C4-2B (cell line): ENCODE measurements around the gene PAN3.

ENCODE experiments used
- H3K27ac ChIP-seq: fragments of 450-650 bp; 2 replicates; pipeline ENCODE4 v1.5.1; 2017
- ZFX ChIP-seq: fragments of 450-650 bp; IDR thresholded peaks from 2 replicates; pipeline ENCODE4 v1.6.1; 2017
- TF ChIP-seq, protein P1 (sequence below): fragments of 450-650 bp; conservative IDR thresholded peaks from 2 replicates; pipeline ENCODE4 v1.5.1; 2017; ENCODE audit warnings: mild to moderate bottlenecking

Gene PAN3

DNA sequence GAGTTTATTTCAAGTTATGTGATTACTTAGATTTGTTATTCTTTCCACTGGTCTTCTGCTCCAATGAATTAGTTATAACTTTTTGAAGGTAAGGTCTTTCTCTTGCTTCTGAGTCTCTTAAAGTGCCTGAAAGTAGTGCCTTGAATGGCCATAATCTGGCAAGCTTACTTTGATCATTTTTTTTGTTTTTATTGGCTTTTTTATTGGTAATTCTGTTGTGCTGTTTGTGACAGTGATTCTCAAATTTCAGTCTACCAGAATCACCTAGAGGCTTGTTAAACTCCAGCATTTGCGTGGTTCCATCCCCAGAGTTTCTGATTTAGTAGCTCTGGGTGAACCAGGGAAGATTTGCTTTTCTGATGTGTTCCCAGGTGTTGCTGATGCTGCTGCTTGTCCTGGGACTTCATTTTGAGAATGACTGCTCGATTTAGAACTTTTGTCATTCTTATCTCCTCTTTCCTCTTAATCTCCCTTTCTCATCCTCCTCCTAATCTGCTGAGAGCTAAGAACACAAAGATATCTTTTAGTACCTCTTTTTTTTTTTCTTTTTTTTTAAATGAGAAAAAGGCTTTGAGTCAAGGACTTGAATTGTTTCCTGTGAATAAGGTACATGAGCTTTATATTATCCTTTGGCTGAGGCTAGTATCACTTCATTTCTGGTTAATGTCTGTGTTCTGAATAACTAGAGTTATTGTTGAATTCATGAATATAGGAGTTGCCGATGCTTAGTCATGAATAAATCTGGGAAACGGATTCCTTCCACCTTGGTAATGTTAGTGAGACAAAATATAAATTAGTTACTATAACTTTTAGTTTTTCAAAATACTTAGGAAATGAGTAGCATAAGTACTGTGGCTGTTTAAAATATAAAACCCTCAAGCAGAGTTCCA, 91.4 kb downstream of the PAN3 start:
- TF ChIP-seq ZFX: no peak
- TF ChIP-seq, protein P1, sequence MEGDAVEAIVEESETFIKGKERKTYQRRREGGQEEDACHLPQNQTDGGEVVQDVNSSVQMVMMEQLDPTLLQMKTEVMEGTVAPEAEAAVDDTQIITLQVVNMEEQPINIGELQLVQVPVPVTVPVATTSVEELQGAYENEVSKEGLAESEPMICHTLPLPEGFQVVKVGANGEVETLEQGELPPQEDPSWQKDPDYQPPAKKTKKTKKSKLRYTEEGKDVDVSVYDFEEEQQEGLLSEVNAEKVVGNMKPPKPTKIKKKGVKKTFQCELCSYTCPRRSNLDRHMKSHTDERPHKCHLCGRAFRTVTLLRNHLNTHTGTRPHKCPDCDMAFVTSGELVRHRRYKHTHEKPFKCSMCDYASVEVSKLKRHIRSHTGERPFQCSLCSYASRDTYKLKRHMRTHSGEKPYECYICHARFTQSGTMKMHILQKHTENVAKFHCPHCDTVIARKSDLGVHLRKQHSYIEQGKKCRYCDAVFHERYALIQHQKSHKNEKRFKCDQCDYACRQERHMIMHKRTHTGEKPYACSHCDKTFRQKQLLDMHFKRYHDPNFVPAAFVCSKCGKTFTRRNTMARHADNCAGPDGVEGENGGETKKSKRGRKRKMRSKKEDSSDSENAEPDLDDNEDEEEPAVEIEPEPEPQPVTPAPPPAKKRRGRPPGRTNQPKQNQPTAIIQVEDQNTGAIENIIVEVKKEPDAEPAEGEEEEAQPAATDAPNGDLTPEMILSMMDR: no peak
- H3K27ac ChIP-seq: no peak overlapping the region

DNA sequence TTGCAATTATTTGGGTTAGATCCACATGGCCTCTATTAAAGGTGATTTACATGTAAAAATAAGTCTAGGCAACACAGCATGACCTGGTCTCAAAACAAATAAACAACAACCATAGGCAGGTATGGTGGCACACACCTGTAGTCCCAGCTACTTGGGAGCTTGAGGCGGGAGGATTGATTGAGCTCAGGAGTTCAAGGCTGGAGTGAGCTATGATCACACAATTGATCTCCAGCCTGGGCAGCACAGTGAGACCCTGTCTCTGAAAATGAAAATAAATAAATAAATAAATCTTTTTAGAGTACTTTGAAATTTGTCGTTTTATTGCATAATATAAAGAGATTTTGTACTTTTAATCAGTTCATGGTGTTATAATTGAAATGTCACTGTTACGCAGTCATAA, 93.3 kb downstream of the PAN3 start:
- TF ChIP-seq ZFX: no peak
- TF ChIP-seq, protein P1: no peak
- H3K27ac ChIP-seq: no peak overlapping the region

DNA sequence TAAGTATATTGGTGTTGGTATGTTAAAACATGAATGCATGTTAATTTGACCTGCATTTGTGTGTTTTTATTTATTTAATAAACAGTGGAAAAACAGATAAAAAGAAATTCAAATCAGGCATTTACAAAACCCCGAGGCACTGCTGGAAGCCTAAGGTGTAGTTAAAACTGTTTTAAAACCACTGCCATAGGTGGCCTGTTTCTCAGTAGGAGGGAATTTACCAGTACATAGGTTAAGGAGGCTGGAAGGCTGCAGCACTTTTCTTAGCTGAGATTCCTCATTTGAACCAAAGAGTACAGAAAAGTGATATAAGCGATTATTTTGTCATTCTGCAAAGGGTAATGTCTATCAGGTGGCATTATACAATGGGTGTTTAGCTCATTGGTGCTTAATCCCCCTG, 99.6 kb downstream of the PAN3 start:
- TF ChIP-seq, protein P1: no peak
- no peak for TF ChIP-seq ZFX
- H3K27ac ChIP-seq: no peak overlapping the region

DNA sequence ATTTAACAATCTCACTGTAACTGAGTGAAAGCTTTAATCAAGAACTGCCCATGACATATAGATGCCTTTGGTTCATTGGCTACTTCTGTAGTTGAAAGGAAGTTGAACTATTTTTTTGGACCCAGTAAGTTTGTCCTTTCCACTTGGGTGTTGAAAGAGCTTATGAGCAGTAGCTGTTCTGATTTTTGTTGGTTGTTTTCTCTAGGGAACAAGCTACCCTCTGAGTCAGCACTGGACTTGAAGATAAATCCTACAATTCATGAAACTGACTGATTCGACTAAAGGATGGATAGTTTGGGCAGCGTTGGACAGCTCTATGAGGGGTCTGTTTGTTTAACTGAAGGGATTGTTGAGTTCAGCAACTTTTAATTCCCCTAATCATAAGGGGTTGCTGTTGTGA, 101.0 kb downstream of the PAN3 start:
- H3K27ac ChIP-seq: no peak overlapping the region
- TF ChIP-seq, protein P1: no peak
- TF ChIP-seq ZFX: no peak

DNA sequence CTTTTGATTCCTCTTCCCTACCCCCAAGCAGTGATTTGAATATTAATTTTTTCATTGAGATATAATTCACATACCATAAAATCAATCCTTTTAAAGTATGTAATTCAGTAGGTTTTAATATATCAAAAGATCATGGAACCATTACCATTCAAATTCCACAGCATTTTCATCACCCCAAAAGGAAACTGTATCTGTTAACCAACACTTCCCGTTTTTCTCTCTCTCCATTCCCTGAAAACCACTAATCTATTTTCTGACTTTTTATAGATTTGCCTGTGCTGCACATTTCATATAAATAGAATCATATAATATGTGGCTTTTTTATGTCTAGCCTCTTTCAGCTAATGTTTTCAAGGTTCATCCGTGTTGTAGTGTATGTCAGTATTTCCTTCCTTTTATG, 107.1 kb downstream of the PAN3 start:
- no peak for TF ChIP-seq ZFX
- TF ChIP-seq, protein P1: no peak
- no peak overlapping the region for H3K27ac ChIP-seq

DNA sequence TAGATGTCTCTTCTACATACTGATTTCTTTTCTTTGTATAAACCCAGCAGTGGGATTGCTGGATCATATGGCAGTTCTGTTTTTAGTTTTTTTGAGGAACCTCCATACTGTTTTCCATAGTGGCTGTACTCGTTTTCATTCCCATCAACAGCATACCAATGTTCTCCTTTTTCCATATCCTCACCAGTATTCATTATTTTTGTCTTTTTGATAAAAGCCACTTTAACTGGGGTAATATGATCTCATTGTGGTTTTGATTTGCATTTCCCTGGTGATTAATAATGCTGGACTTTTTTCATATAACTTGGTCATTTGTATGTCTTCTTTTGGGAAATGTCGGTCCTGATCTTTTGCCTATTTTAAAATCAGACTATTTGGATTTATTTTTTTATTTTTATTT, 108.5 kb downstream of the PAN3 start:
- H3K27ac ChIP-seq: no peak overlapping the region
- TF ChIP-seq, protein P1: no peak
- TF ChIP-seq ZFX: no peak

DNA sequence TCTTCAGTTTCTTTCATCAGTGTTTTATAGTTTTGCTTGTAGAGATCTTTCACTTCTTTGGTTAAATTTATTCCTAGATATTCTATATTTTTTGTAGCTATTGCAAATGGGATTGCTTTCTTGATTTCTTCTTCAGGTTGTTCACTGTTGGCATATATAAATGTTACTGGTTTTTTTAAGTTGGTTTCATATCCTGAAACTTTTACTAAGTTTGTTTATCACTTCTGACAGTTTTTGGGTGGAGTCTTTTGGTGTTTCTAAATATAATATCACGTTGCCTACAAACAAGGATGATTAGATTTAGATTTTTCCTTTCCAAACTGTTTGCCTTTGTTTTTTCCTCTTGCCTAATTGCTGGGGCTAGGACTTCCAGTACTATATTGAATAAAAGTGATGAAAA, 109.7 kb downstream of the PAN3 start:
- no peak overlapping the region for H3K27ac ChIP-seq
- no peak for TF ChIP-seq ZFX
- TF ChIP-seq, protein P1: no peak
